HepG2 (cell line): ENCODE results near the gene RITA1. TPM values are rescaled to one million over a fixed set of nuclear protein-coding genes. Genes with fewer than 3 reads are reported as not detected.

Experiments
- ATAC-seq: fragments of 200-7000 bp; cut with Tn5 transposase; 3 replicates; pipeline ENCODE4 v1.9.1; 2020; ENCODE audit warnings: mild to moderate bottlenecking, moderate library complexity
- BruUV-seq: library from RNA; stranded (reverse); fragments of 400-500 nt; replicated peaks from 2 replicates; lab custom pipeline; 2021; lab: Mats Ljungman, UMichigan
- CTCF ChIA-PET: fragments of 300-600 bp; formaldehyde crosslinking; extraction: SDS; loops from one replicate; lab custom pipeline; 2021; ENCODE audit warnings: low total read pairs, inconsistent platforms, low intra/inter-chr PET ratio; lab: Yijun Ruan, JAX
- POLR2A ChIA-PET: fragments of 350-600 bp; sonication (Branson Sonifier 250); formaldehyde crosslinking; loops from one replicate; lab custom pipeline; 2020; ENCODE audit warnings: antibody characterized with exemption, inconsistent platforms; lab: Yijun Ruan, JAX
- DNase-seq: peaks from one replicate; pipeline ENCODE4 v3.0.0-alpha.2; 2015; ENCODE audit warnings: low spot score
- FAIRE-seq: peaks from 3 replicates; lab custom pipeline; 2011; peaks lifted over from hg19 to GRCh38; lab: Jason Lieb, UNC
- H2AFZ ChIP-seq: one replicate; pipeline ENCODE4 v1.6.1; 2011; ENCODE audit warnings: low read length, inconsistent platforms
- H3K27ac ChIP-seq: fragments of 300-600 bp; 3 replicates; pipeline ENCODE4 v1.8.0; 2011; ENCODE audit warnings: mixed run types, mild to moderate bottlenecking, mixed read lengths, low read length, inconsistent platforms; ENCODE audit not compliant: insufficient read depth; ENCODE audit errors: extremely low read length
- H3K27me3 ChIP-seq, 2 experiments: fragments of 200-600 bp in 1 of 2; 2 replicates in 1 of 2; 3 replicates in 1 of 2; pipeline versions ENCODE4 v1.6.0 to v1.8.0; 2011; ENCODE audit warnings: low read length in 2 of 2, mild to moderate bottlenecking in 2 of 2, moderate library complexity in 2 of 2, inconsistent platforms in 1 of 2; ENCODE audit not compliant: insufficient read depth in 2 of 2, control insufficient read depth in 1 of 2
- H3K36me3 ChIP-seq, 2 experiments: fragments of 200-600 bp in 1 of 2; replicated peaks in 1 of 2; 2 replicates in 1 of 2; 3 replicates in 1 of 2; pipeline versions ENCODE4 v1.5.1 to v1.8.0; 2011; ENCODE audit warnings: low read length in 2 of 2, inconsistent platforms in 1 of 2; ENCODE audit not compliant: insufficient read depth in 2 of 2, control insufficient read depth in 1 of 2
- H3K4me1 ChIP-seq: 2 replicates; pipeline ENCODE4 v1.5.1; 2012; ENCODE audit warnings: low read length, inconsistent platforms; ENCODE audit not compliant: insufficient read depth
- H3K4me2 ChIP-seq: 2 replicates; pipeline ENCODE4 v1.6.0; 2011; ENCODE audit warnings: low read depth, low read length, inconsistent platforms
- H3K4me3 ChIP-seq, 3 experiments: fragments of 200-600 bp in 1 of 3; sonication (generic), shearing (Covaris generic) in 1 of 3; replicated peaks in 1 of 3; 2 replicates each; pipeline ENCODE4 v1.5.1; 2011 to 2016; ENCODE audit warnings: low read length in 3 of 3, inconsistent platforms in 2 of 3, low read depth in 2 of 3, mild to moderate bottlenecking in 2 of 3, control low read depth in 1 of 3, mixed read lengths in 1 of 3; ENCODE audit not compliant: insufficient read depth in 1 of 3
- H3K79me2 ChIP-seq: one replicate; pipeline ENCODE4 v1.6.1; 2011; ENCODE audit warnings: low read length, inconsistent platforms; ENCODE audit not compliant: insufficient read depth
- H3K9ac ChIP-seq: 2 replicates; pipeline ENCODE4 v1.6.0; 2011; ENCODE audit warnings: mild to moderate bottlenecking, low read depth, low read length, inconsistent platforms; ENCODE audit not compliant: insufficient read depth
- H3K9me3 ChIP-seq: 2 replicates; pipeline ENCODE4 v1.5.1; 2012; ENCODE audit warnings: mild to moderate bottlenecking, low read length
- H4K20me1 ChIP-seq: 2 replicates; pipeline ENCODE4 v1.6.0; 2011; ENCODE audit warnings: inconsistent platforms, mild to moderate bottlenecking, low read length, moderate library complexity; ENCODE audit not compliant: insufficient read depth
- AGO2 ChIP-seq: fragments of 200-400 bp; formaldehyde crosslinking; optimal IDR thresholded peaks from 2 replicates; pipeline ENCODE3; 2017; ENCODE audit warnings: mild to moderate bottlenecking, low read depth, low read length, moderate library complexity
- AHR ChIP-seq: IDR thresholded peaks from 2 replicates; pipeline ENCODE4 v1.6.1; 2018; ENCODE audit warnings: missing genetic modification reagents, missing compliant biosample characterization
- ATF4 ChIP-seq, 2 experiments: fragments of 450-650 bp in 1 of 2; sonication (generic) in 1 of 2; formaldehyde crosslinking; IDR thresholded peaks; 2 replicates each; pipeline versions ENCODE4 v1.5.0 to v1.8.0; 2020 to 2022; ENCODE audit warnings: mild to moderate bottlenecking in 1 of 2, missing genetic modification reagents in 1 of 2
- ELF1 ChIP-seq: sonication (generic); formaldehyde crosslinking; IDR thresholded peaks from 2 replicates; pipeline ENCODE4 v1.4.0; 2020; ENCODE audit warnings: missing genetic modification reagents
- EP300 ChIP-seq, 3 experiments: sonication (generic) in 1 of 3; formaldehyde crosslinking in 1 of 3; IDR thresholded peaks; 2 replicates each; pipeline versions ENCODE4 v1.5.1 to v1.6.1; 2011 to 2020; ENCODE audit warnings: low read depth in 2 of 3, low read length in 2 of 3, borderline replicate concordance in 1 of 3, improper control_type of control experiment in 1 of 3, mild to moderate bottlenecking in 1 of 3, missing genetic modification reagents in 1 of 3, moderate library complexity in 1 of 3
- HNRNPLL ChIP-seq: fragments of 200-400 bp; formaldehyde crosslinking; IDR thresholded peaks from 2 replicates; pipeline ENCODE4 v1.6.1; 2017; ENCODE audit warnings: mild to moderate bottlenecking, low read depth, low read length; ENCODE audit not compliant: poor library complexity, severe bottlenecking
- NFAT5 ChIP-seq: sonication (generic); formaldehyde crosslinking; IDR thresholded peaks from 2 replicates; pipeline ENCODE4 v1.4.0; 2020; ENCODE audit warnings: missing genetic modification reagents
- PHF20 ChIP-seq: sonication (generic); formaldehyde crosslinking; IDR thresholded peaks from 2 replicates; pipeline ENCODE4 v1.5.0; 2020; ENCODE audit warnings: mild to moderate bottlenecking, missing genetic modification reagents
- RBFOX2 ChIP-seq: fragments of 200-400 bp; formaldehyde crosslinking; IDR thresholded peaks from 2 replicates; pipeline ENCODE4 v1.6.1; 2017; ENCODE audit warnings: low read depth, mild to moderate bottlenecking, low read length
- TBL1XR1 ChIP-seq: fragments of 150-350 bp; IDR thresholded peaks from 2 replicates; pipeline ENCODE4 v1.6.1; 2014; ENCODE audit warnings: borderline replicate concordance, low read length; ENCODE audit not compliant: partially characterized antibody
- ZNF414 ChIP-seq: sonication (generic); formaldehyde crosslinking; IDR thresholded peaks from 2 replicates; pipeline ENCODE4 v1.5.0; 2020; ENCODE audit warnings: missing genetic modification reagents
- WGBS: methylation state at CpG from one replicate; pipeline ENCODE4 v1.1.6; 2017; ENCODE audit warnings: low lambda C conversion rate; 5-methylcytosine and 5-hydroxymethylcytosine counted together
- in situ Hi-C: cut with HindIII; loops from 2 replicates; pipeline ENCODE4 v1.10.0; 2017; ENCODE audit warnings: low pct_unique_long_range_greater_than_20kb; ENCODE audit not compliant: extremely low pct_ligation_motif_present
- intact Hi-C: fragments of 100-400 bp; cut with micrococcal nuclease; formaldehyde crosslinking; loops from one replicate; pipeline ENCODE4 v1.10.0; 2022; ENCODE audit not compliant: unreplicated experiment
- polyA plus RNA-seq, 8 experiments: library from polyadenylated mRNA; depleted of rRNA in 3 of 8; stranded (reverse) in 7 of 8; unstranded in 1 of 8; fragments of >200 nt; fragmentation: Illumina TruSeq in 4 of 8; extraction: Trizol in 4 of 8; gene quantifications; 2 replicates each; pipeline versions ENCODE4 v1.2.1 to v1.2.3, GENCODE V29; 2011 to 2016; ENCODE audit warnings: low read depth in 4 of 8, missing spikeins in 1 of 8, mixed read lengths in 1 of 8; ENCODE audit not compliant: insufficient read depth in 1 of 8
- total RNA-seq, 5 experiments: library from RNA; depleted of rRNA; stranded (reverse); fragments of >200 nt; fragmentation: Illumina TruSeq; extraction: Trizol; gene quantifications; 2 replicates each; pipeline ENCODE4 v1.2.3, GENCODE V29; 2016; ENCODE audit warnings: low read depth in 1 of 5

Gene RITA1
- total and polyA plus RNA-seq, 2 of the 13 experiments (the other 11 are each of a cell fraction or from before 2014, with no cell fraction given) = 12.4 to 28.9 TPM

- TF ChIP-seq NFAT5 (CRISPR knock-in tag) (no peak), ELF1 (CRISPR knock-in tag) (no peak)
Measured at GRCh38 chr12:113159937-113160336, 25.6 kb upstream of the RITA1 start (continued).

- ChIA-PET CTCF (no interaction called here), POLR2A (interaction anchor here (1.3 kb wide), 1 partner anchor 23 kb away, joined by 5 read pairs; the partner anchor contains the start of genes DDX54 and RITA1)
- in situ Hi-C loops = no loop called here
- H3K27ac ChIP-seq = no peak overlapping the region
- intact Hi-C loops = no loop called here
- ATAC-seq = no peak
- H3K27me3 ChIP-seq = no peaks in the 10 kb centered on the region
- H3K9me3 ChIP-seq = no peaks in the 10 kb centered on the region
- H3K4me1 ChIP-seq = no peaks in the 10 kb centered on the region
- no peak overlapping the region for H3K9ac ChIP-seq
- H4K20me1 ChIP-seq = peaks cover 4% of the 10 kb centered on the region; the same call in 1 of the 2 replicates
- TF ChIP-seq PHF20 (CRISPR knock-in tag) (no peak), TBL1XR1 (no peak), ZNF414 (CRISPR knock-in tag) (no peak), AGO2 (peak; percentile 82), RBFOX2 (0 out of 2 replicates have a peak, but pooled peaks have one; percentile 33), ATF4 (CRISPR knock-in tag; IDR thresholded peaks at IDR 0.05) (no peak), AHR (CRISPR knock-in tag) (no peak), EP300 (IDR thresholded peaks at IDR 0.05; ENCODE audit: low read depth in 2 of 2, low read length in 2 of 2) (no peak), EP300 (CRISPR knock-in tag; IDR thresholded peaks at IDR 0.05; ENCODE audit: borderline replicate concordance) (no peak), HNRNPLL (no peak)
- H2AFZ ChIP-seq = no peak overlapping the region
- no peak overlapping the region for H3K4me3 ChIP-seq
- BruUV-seq = no TSS peak
- no peak overlapping the region for H3K4me2 ChIP-seq
- FAIRE-seq = no peak
- peaks cover 35 to 67% of the 10 kb centered on the region in 2 experiments for H3K36me3 ChIP-seq
- no peaks in the 10 kb centered on the region for H3K79me2 ChIP-seq
- WGBS = 95% methylated on average over 24 of the region's 26 CpGs
- no peak for DNase-seq
Measured at GRCh38 chr12:113161415-113162016, 24.0 kb upstream of the RITA1 start.
